Measurements from ENCODE around the gene PTK6.

PTK6 gene

GRCh38 chr20:63507083-63507743 is 30.0 kb downstream of the PTK6 start:
- DNase-seq (ENCODE audit: low spot score): no peak

- no peak for DNase-seq (ENCODE audit: low spot score)
Measured at GRCh38 chr20:63505723-63506122, 31.5 kb downstream of the PTK6 start.

DNA sequence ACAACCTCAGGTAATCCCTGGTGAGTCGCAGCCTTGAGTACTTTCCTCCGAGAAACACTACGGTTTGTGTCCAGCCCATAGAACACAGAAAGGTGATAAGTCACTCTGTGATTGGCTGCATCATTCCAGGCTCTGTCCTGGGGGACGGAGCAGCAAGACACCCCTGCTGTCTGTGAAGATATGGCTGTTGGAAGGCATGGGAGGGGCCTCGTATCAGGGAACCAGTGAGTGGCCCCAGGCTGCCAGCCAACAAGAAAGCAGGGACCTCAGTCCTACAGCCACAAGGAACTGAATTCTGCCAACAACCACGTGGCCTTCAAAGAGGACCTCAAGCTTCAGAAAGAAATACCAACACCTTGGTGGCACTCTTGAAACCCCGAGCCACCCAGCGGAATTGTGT is 31.9 kb downstream of the PTK6 start:
- DNase-seq (ENCODE audit: low spot score): no peak

DNA sequence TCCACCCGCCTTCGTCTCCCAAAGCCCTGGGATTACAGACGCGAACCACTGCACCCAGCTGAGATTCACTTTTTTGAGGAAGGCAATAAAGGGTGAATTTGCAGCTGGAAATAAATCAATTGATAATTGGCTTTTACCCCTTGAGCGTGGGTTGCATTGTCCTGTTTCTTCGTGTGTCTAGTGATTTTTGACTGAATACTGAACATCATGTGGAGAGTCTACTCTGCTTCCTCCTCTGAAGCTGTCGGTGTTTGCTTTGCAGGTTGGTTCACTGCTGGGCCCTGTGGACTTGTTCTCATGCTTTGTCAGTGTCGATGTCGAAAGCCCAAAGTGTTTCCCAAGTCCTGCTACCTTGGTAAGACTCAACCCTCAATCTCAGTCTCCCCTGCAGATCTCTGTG is 32.5 kb downstream of the PTK6 start:
- no peak for DNase-seq (ENCODE audit: low spot score)

- no peak for DNase-seq (ENCODE audit: low spot score)
Measured at GRCh38 chr20:63503524-63503923, 33.7 kb downstream of the PTK6 start.

- DNase-seq (ENCODE audit: low spot score): no peak
Measured at GRCh38 chr20:63502671-63503172, 34.5 kb downstream of the PTK6 start.

- DNase-seq (ENCODE audit: low spot score): peak; percentile 88
Measured at GRCh38 chr20:63501818-63502670, 35.1 kb downstream of the PTK6 start.

GRCh38 chr20:63500902-63501817 is 36.0 kb downstream of the PTK6 start:
- DNase-seq (ENCODE audit: low spot score): peak; percentile 52

- DNase-seq (ENCODE audit: low spot score): no peak
Measured at GRCh38 chr20:63500151-63500901, 36.9 kb downstream of the PTK6 start.

- DNase-seq (ENCODE audit: low spot score): peak; percentile 40
Measured at GRCh38 chr20:63499338-63499969, 37.7 kb downstream of the PTK6 start.

- peak; percentile 63 for DNase-seq (ENCODE audit: low spot score)
Measured at GRCh38 chr20:63498960-63499337, 38.2 kb downstream of the PTK6 start, which contains the start of gene EEF1A2. EEF1A2 (minus strand) TSS chr20:63499083; CDS start chr20:63497763, 1,320 bp downstream.

DNA sequence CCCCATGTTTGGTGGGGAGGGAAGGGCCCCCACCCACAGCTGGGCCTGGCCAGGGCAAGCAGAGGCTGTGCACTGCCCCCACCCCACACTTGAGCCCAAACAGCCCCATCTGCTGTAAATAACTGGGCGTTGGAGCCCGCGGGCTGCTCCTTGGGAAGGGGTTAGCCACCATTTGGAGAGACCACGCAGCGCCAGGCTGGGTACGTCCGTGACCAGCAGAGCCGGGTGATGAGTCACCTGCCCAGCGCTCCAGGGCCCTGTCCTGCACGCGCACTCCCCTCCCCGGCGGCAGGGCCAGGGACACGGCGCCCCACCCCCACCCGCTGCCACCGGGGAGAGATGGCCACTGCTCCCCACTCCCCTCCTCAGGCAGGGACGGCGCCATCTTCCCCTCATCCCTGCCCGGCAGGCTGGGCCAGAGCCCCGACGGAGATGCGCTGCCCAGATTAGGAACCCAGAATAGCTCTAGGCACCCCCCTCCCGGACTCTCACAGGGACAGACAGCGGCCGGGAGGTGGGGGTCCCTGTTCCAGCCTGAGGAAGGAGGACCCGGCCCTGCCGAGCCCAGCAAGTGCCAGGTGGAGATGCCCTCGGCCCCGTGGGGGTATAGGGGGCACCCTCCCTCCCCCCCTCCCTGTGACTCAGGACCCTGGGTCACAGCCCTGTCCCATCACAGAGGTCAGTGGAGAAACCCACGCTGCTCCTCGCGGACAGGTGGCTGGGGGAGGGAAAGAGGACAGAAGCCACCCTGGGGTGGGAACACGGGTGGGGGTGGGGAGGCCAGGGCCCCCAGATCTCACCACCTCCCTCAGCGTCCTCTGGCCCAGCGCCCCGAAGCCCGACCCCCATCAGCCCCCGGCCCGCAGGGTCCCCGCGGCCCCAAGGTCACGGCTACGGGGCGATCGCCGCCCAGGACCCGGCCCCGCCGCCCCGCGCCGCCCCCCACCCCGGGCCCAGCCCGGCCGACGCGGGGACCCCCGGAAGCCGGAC is 38.9 kb downstream of the PTK6 start:
- no peak for DNase-seq (ENCODE audit: low spot score)

DNA sequence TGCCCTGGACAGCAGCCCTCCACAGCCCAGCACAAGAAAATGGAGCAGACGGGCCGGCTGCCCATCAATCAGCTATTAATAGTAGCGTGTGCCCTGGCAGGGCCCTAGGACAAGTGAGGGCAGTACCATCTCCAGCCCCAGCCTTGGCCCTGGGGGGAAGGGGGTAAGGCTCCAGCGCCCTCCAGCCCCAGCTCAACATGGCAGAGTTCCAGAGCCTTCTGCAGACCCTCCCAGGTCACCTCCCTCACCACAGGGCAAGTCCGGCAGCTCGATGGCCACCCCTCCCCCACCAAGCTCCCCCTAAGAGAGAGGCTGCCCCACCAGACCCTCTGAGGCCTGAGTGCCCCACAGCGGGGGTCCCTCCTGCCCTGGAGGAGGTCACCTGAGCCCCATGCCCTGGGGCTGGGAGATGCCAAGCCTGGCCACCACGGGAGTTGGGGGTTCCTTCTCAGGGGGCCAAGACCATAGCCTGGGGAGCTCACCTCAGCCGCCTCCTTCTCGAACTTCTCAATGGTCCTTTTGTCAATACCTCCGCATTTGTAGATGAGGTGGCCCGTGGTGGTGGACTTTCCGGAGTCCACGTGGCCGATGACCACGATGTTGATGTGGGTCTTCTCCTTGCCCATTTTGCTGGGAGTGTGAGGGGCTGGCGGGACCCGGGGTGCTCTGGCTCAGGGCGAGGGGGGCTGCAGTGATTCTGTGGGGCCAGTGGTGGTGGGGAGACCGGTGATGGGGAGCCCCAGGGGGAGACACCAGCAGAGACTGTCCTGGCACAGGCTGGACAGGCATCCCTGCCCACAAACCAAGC is 39.8 kb downstream of the PTK6 start:
- DNase-seq (ENCODE audit: low spot score): no peak

GRCh38 chr20:63496596-63497120 is 40.5 kb downstream of the PTK6 start:
- no peak for DNase-seq (ENCODE audit: low spot score)

DNA sequence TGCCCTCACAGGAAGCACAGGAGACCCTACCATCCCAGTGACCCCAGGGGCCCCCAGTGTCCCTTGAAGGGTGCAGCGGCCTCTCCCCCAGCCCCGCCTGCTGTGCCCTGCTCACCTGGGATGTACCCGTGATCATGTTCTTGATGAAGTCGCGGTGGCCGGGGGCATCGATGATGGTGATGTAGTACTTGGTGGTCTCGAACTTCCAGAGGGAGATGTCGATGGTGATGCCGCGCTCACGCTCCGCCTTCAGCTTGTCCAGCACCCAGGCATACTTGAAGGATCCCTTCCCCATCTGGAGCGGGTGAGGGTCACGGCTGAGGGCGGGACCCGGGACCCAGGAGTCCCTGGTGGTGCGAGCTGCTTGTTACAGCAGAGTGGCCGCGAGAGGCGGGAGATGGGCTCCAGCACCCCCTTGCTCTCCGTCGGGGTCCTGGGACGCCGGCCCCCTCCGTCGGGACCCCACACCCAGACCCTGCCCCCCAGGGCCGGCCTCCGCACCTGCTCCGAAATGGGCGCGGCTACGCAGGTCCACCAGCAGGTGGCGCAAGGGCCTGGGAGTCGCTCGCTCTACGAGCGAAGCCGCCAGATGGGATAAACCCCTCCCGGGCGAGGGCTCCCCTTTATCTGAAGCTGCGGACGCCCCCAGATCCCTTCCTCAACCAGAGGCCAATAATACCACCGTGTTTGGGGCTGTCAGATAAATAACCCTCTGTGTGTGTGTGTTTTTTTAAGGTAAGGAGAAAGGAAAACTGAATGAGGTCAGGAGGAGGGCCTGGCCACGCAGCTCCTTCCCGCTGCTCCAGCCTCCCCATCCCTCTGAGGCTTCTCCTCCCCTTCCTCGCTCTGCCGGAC is 41.2 kb downstream of the PTK6 start:
- peak; percentile 75 for DNase-seq (ENCODE audit: low spot score)

GRCh38 chr20:63495167-63495720 is 41.9 kb downstream of the PTK6 start:
- DNase-seq (ENCODE audit: low spot score): no peak

All from NAMALWA (cell line).